Adrenal gland (tissue), 5 donors: ENCODE data around the gene ETFA.

Experiments used
- CTCF ChIP-seq, 6 experiments: fragments of 450-650 bp in 4 of 6; fragments of 200-600 bp in 2 of 6; sonication (generic) in 1 of 6; IDR thresholded peaks; 1 replicate in 5 of 6; 2 replicates in 1 of 6; pipeline versions ENCODE4 v1.5.1 to v1.8.0; 2016 to 2021; ENCODE audit warnings: antibody characterized with exemption in 6 of 6, mild to moderate bottlenecking in 2 of 6, moderate library complexity in 1 of 6
- POLR2A ChIP-seq, 2 donors: fragments of 450-650 bp; IDR thresholded peaks; one replicate each; pipeline ENCODE4 v1.6.1; 2017; ENCODE audit warnings: antibody characterized with exemption in 2 of 2, mild to moderate bottlenecking in 2 of 2, moderate library complexity in 1 of 2
- donor health status: DM: no; HTN: no; CAD: no.

GRCh38 chr15:76333720-76334437, 22.6 kb upstream of the ETFA start:
- no peak for TF ChIP-seq CTCF (IDR thresholded peaks at IDR 0.05)
- TF ChIP-seq POLR2A (IDR thresholded peaks at IDR 0.05): no peak
